Tibial nerve (tissue), 4 donors: ENCODE results near the gene SMARCA2.

Experiments
- CTCF ChIP-seq, 5 experiments: fragments of 200-600 bp in 3 of 5; fragments of 450-650 bp in 2 of 5; sonication (generic) in 3 of 5; IDR thresholded peaks; one replicate each; pipeline ENCODE4 v1.5.1; 2016 to 2019; ENCODE audit warnings: antibody characterized with exemption in 5 of 5, mild to moderate bottlenecking in 3 of 5, moderate library complexity in 2 of 5
- EP300 ChIP-seq, 2 donors: sonication (generic); formaldehyde crosslinking; IDR thresholded peaks; one replicate each; pipeline ENCODE4 v1.6.1; 2017; ENCODE audit warnings: antibody characterized with exemption in 2 of 2, mild to moderate bottlenecking in 1 of 2
- POLR2A ChIP-seq, 2 donors: fragments of 450-650 bp; IDR thresholded peaks; one replicate each; pipeline ENCODE4 v1.6.1; 2017; ENCODE audit warnings: antibody characterized with exemption in 2 of 2, mild to moderate bottlenecking in 2 of 2, moderate library complexity in 2 of 2

GRCh38 chr9:2153630-2154217 is 138.6 kb downstream of the SMARCA2 start:
- TF ChIP-seq CTCF (IDR thresholded peaks at IDR 0.05) (no peak), POLR2A (IDR thresholded peaks at IDR 0.05) (no peak), EP300 (IDR thresholded peaks at IDR 0.05) (no peak)
